Right ventricle myocardium superior (tissue), 1 donor: ENCODE measurements around the gene BHLHE41. TPM values are rescaled to one million over a fixed set of nuclear protein-coding genes. Genes with fewer than 3 reads are reported as not detected.
A peak's percentile ranks its signal among the peaks of the same experiment; 100 is the strongest.

Experiments
- ATAC-seq: fragments of 200-7000 bp; cut with Tn5 transposase; one replicate; pipeline ENCODE4 v1.9.1; 2020; ENCODE audit warnings: mild to moderate bottlenecking; ENCODE audit not compliant: poor library complexity
- DNase-seq: peaks from one replicate; pipeline ENCODE4 v3.0.0-alpha.2; 2020
- intact Hi-C: fragments of 100-400 bp; cut with DNase I; formaldehyde crosslinking; loops from one replicate; pipeline ENCODE4 v1.11.2; 2022
- total RNA-seq: library from RNA; stranded (reverse); fragmentation: NEBNext Ultra II Directional; extraction: Animal tissue kit (Norgen Biotek cat#: 25700); gene quantifications from one replicate; pipeline ENCODE4 v1.2.1, GENCODE V29; 2021
- donor health status: DM: no; HTN: yes; CAD: no; lungs with severe emphysema.

Gene BHLHE41
- total RNA-seq, 1 donor from 2014 or later: 39.1 TPM

DNA sequence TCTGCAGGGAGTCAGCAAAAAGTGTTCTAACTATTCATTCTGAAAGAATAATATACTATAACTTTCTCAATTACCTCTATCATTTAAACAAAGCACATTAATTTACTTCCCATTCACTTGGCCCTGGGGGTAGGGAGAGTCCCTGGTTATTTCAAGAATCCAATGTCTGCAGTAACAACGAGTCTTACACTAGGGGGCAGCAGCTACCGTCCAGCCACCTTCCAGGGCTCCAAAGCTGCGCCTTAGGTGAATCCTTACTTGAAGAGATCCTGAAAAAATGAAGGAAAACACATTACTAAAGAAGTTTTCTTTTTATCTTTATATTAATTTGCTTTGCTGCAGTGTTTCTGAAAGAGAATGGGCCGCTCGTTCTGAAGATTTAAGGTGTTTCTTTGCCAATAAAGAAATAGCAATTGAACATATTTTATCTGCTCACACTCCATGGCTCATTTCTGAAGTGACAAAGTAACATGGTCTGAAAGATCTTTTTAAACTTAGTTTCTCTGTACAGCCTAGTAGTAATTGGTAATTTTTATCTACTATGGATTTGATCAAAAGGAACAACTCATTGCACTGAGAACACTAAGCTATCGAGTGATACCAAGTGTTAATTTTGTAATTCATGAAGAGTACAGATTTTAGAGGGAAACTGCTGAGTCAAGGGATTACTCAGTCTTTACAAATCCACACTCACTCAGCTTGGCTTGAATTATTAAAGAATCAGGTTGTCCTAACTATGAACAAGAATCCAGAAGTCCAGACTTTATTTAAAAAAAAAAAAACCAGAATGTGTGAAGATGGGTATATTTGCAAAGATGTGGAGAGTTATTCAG, 27.6 kb downstream of the BHLHE41 start:
- DNase-seq (peak; percentile 66), ATAC-seq (peak; percentile 99)
- intact Hi-C loops: no loop called here

DNA sequence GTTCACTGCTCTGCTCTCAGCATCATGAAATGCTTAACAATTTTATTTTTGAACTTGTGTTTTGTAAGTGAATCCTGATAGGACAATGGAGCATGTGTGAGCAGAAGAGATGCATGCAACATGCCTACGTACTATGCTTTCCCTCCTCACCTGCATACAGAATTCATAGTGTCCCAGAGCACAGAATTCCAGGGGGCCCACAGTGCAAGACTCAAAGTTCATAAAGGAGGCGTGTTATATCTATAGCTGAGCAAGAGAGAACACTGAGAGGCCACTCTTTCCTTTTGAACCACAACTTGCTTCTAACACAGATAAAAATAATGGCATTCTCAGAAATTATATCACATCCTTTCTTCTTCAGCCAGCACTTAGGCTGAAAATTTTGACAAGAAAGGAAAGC, 28.8 kb downstream of the BHLHE41 start:
- no peak for ATAC-seq
- intact Hi-C loops: no loop called here
- DNase-seq: no peak

DNA sequence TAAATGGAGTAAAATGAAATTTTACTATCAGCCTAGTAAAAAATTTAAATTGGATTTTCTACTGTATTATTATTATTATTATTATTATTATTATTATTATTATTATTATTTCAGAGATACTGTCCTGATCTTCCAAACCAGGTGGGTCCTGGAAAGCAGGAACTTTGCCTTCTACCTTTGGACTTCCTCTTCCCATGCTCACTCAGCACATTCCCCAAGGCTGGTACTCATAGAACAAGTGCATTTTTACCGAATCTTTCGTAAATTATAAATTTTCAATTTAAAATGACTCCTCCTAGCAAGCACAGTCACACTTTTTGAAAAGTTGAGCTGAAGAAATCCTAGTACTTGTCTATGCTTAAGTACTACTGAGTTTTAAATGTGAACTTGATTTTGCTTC, 29.7 kb downstream of the BHLHE41 start:
- ATAC-seq (no peak), DNase-seq (no peak)
- intact Hi-C loops: no loop called here

DNA sequence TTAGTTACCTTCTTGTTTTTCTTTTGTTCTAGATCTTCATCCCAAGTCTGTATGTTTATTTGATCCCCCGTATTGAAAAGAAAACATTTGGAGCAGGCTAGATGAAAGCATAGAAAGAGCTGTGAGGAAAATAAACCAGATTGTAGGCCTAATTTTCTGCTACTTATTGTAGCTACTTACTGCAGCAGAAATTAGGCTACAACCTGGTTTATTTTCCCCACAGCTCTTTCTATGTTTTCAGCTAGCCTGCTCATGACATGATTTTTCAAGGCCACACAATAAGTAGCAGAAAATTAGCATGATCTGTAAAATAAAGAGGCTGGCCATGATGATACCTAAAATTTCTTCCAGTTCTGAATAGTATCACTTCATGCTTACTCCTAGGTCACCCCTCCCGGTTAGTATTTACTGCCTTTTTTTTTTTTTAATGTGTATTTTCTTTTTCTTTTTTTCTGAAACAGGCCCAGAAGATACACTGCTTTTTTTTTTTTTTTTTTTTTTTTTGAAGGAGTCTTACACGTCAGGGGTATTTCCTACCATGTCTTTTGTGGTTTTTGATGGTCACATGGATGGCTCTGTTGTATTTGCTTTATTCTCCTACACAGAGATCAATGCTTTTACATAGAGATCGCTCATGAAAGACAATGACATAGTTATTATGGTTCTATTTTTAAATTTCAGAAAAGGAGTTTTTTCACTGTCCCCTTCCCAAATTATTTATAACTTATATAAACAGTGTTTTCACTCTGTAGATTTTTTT, 32.3 kb downstream of the BHLHE41 start:
- DNase-seq: no peak
- ATAC-seq: no peak
- intact Hi-C loops: no loop called here

DNA sequence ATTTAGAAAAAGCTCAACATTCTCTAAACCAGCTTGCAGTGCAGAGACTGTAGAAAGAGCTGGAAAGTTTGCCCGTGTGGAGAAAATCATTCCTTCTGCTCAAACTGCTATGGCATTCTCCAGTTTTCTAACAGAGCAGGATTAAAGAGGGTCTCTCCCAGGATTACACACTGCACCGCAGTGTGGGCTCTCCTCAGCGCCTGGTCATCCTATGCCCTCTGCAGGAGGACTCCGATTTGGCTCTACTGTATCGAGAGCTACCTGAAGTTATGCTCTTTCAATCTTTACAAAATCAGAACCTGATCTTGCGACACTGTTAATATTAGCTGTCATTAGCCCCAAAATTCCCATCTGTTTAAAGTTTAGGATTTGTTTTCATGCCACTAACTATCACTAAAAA, 33.0 kb downstream of the BHLHE41 start:
- ATAC-seq (no peak), DNase-seq (no peak)
- intact Hi-C loops: no loop called here

DNA sequence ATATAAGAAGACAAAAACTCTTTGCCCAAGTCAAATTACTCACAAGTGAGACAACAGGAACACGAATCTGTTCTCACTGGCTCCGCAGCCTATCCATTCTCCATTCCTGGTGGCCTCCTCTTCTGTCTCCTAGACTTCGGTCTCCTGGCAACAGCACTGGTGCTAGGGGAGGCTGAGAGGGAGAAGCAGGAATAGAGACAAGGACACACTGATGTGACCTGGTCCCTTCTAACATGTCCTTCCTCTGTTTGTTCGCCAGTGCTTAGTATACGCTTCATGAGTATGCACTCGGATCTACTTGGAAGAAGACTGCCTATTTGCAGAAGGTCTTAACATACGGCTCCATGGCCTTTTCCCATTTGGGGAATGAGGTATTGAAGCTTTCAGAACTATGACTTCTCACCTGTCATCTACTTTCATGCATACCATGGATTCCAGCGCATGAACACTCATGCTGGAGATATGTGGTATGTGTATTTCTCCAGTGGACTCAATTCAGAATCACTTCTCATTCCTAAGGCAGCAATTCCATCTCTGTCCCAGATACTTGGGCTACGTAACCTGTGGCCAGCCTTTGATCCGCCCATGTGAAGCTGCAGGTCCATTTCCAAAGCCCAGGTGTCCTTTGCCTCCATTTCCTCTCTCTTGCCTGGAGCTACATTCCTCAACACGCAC, 33.9 kb downstream of the BHLHE41 start:
- DNase-seq (no peak), ATAC-seq (no peak)
- intact Hi-C loops: no loop called here

DNA sequence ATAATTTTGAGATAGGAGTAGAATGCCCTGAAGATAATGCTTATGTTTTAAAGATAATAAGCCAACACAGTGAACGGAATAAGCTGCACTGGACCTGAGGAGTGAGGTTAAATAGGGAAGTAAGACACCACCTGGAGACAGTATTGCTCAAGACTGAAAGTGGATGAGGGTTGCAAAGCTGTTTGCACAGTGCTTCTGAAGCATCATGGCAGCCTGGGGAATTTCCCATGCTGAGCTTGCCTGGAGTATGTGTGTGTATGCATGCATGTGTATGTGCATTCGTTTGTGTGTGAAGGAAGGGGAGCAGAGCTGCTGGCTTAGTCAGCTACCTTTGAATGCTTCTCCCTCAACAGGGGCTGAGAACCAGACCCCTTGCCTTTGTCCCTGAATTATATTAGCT, 35.8 kb downstream of the BHLHE41 start:
- no peak for DNase-seq
- no peak for ATAC-seq
- intact Hi-C loops: no loop called here

DNA sequence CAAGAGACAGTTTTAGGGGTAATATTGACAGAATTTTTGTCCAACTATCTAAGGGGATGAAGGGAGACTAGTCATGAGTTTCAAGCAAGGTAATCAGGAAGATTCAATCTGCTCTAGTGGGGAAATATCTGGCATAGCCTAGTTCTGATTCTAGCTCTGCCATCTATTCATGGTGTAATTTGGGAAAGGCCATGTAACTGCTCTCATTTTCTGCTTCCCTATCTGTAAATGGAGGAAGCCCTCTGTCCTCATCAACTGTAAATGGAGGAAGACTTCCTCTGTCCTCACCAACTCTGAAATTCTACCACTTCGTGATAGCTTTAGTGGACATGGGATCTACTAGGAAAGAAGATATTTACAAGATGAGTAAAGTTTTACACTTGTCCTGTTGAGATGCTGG, 37.9 kb downstream of the BHLHE41 start:
- DNase-seq: no peak
- no peak for ATAC-seq
- intact Hi-C loops: no loop called here

DNA sequence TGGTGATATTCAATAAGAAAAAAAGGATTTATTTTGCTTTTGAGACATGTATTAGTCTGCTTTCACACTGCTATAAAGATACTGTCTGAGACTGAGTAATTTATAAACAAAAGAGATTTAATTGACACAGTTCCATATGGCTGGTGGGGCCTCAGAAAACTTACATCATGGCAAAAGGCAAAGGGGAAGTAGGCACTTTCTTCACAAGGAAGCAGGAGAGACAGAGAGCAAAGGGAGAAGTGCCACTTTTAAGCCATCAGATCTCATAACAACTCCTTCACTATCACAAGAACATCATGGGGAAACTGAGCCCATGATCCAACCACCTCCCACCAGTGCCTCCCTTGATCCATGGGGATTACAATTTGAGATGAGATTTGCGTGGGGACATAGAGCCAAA, 43.9 kb downstream of the BHLHE41 start:
- no peak for ATAC-seq
- no peak for DNase-seq
- intact Hi-C loops: no loop called here

DNA sequence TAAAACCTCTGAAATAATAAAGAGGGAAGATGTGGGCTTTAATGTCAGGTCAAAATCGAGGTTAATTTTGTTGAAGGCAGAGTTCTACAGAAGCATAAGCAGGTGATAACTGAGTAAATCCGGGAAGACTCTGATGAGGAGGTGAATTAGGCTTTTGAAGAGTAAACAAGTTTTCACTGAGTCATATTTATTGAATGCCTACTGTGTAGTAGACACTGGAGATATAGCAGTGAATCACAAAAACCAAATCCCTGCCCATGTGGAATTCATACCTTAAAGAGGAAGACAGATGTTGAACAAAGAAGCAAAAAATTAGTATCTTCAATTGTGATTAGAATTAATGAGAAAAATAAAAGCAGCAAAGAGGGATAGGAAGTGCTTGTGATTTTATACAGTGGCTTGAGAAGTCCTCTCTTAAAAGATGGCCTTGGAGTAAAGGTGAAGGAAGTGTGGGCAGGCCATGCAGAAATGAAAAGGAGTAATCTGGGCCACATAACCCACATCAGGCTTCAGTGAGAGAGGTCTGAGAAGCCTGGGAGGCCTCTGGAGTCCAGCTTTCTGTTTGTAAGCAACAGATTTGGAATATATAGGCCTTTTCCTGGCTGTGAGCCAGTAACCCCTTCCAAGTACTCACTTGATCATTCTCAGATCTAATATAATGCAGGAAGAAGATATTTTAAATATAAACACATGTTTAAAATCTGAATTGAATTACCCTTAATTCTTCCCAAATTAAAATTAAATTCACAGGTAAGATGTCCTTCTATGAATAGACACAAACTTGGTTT, 46.7 kb downstream of the BHLHE41 start:
- DNase-seq: no peak
- ATAC-seq: no peak
- intact Hi-C loops: no loop called here

Other genes starting within 250 kb of the BHLHE41 start
- gene RASSF8, start 166.4 kb downstream of the BHLHE41 start, total RNA-seq: 26.7 TPM
- 51.5 TPM for gene SSPN, start 70.5 kb upstream of the BHLHE41 start, total RNA-seq